ENCODE data around the gene TMEM187.

Gene TMEM187

DNA sequence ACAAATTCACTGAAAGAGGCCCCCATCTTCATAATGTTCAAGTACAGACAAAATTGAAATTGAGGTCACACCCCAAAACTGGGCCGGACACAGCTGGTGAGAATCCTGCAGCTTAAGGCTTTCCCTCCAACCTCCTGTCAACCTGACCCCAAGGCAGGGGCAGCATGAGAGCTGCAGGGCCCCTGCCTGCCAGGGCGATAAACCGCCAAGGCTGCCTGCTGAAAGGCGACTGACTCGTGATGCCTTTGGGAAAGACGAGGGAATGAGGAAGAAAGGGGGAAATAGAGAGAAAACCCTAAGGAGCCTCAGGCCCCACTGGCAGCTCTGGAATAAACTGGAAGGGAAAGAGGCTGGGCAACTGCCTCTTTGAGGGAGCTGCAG, 54.5 kb downstream of the TMEM187 start:
- no peak overlapping the region for H3K27ac ChIP-seq (ENCODE audit: low read depth, low read length)
- WGBS (ENCODE audit: extremely low coverage, insufficient coverage, low lambda C conversion rate) = no CpG with 5 or more reads among the region's 6 CpGs
- H3K56ac ChIP-seq (ENCODE audit: low read length) = no peak overlapping the region
- no peak overlapping the region for H4K5ac ChIP-seq (ENCODE audit: low read length)
- H3K27me3 ChIP-seq (ENCODE audit: insufficient read depth, low read length, poor library complexity) = no peaks in the 10 kb centered on the region
- no peak overlapping the region for H3K23ac ChIP-seq (ENCODE audit: low read length)
- H3K4me3 ChIP-seq (ENCODE audit: low read length) = no peak overlapping the region
- no peak overlapping the region for H3K9ac ChIP-seq (ENCODE audit: low read length)
- DNase-seq = no peak
- H3K79me1 ChIP-seq (ENCODE audit: low read length) = no peaks in the 10 kb centered on the region
- no peak overlapping the region for H3K4me2 ChIP-seq (ENCODE audit: low read length)
- no peak overlapping the region for H2BK120ac ChIP-seq (ENCODE audit: low read depth, low read length)
- no peak overlapping the region for H3K4ac ChIP-seq (ENCODE audit: low read depth, low read length)
- no peak overlapping the region for H4K8ac ChIP-seq (ENCODE audit: low read depth, low read length)
- H3K4me1 ChIP-seq (ENCODE audit: control insufficient read depth, low read depth, low read length) = no peaks in the 10 kb centered on the region
- H3K79me2 ChIP-seq (ENCODE audit: control insufficient read depth, insufficient read depth, low read length) = no peaks in the 10 kb centered on the region
- no peak overlapping the region for H3K18ac ChIP-seq (ENCODE audit: low read length)
- no peaks in the 10 kb centered on the region for H3K36me3 ChIP-seq (ENCODE audit: control insufficient read depth, insufficient read depth, low read length)
- no peak overlapping the region for H2AK5ac ChIP-seq (ENCODE audit: low read length)
- no peak overlapping the region for H2BK15ac ChIP-seq (replicated peaks; ENCODE audit: low read depth)
- no peak overlapping the region for H2BK5ac ChIP-seq (ENCODE audit: low read length)

DNA sequence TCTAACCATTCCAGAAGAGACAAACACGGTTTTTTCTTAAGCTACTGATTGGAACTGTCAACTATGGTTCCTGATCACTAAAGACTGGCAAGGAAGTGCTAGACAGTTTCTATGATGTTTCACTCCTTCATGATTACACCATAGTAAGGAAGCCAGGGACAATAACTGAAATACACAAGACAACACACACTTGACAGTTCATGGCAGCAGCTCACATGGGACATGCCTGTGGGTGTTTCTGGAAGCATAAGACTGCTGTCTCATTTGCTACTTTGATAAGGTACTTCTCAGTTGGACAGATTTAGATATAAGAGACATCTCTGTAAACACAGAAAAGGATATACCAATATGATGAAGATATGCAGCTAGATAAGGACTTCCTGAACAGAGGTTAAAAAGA, 55.4 kb downstream of the TMEM187 start:
- Histone ChIP-seq H3K4me2 (ENCODE audit: low read length) (no peak overlapping the region), H3K36me3 (ENCODE audit: control insufficient read depth, insufficient read depth, low read length) (no peaks in the 10 kb centered on the region), H2BK15ac (replicated peaks; ENCODE audit: low read depth) (no peak overlapping the region), H3K79me2 (ENCODE audit: control insufficient read depth, insufficient read depth, low read length) (no peaks in the 10 kb centered on the region), H2AK5ac (ENCODE audit: low read length) (no peak overlapping the region), H3K9ac (ENCODE audit: low read length) (no peak overlapping the region), H4K8ac (ENCODE audit: low read depth, low read length) (no peak overlapping the region), H2BK120ac (ENCODE audit: low read depth, low read length) (no peak overlapping the region), H3K27ac (ENCODE audit: low read depth, low read length) (no peak overlapping the region), H3K56ac (ENCODE audit: low read length) (no peak overlapping the region), H3K23ac (ENCODE audit: low read length) (no peak overlapping the region), H3K4me1 (ENCODE audit: control insufficient read depth, low read depth, low read length) (no peaks in the 10 kb centered on the region), H3K4me3 (ENCODE audit: low read length) (no peak overlapping the region), H3K4ac (ENCODE audit: low read depth, low read length) (no peak overlapping the region), H4K5ac (ENCODE audit: low read length) (no peak overlapping the region), H2BK5ac (ENCODE audit: low read length) (no peak overlapping the region), H3K79me1 (ENCODE audit: low read length) (no peaks in the 10 kb centered on the region), H3K18ac (ENCODE audit: low read length) (no peak overlapping the region), H3K27me3 (ENCODE audit: insufficient read depth, low read length, poor library complexity) (no peaks in the 10 kb centered on the region)
- no peak for DNase-seq
- WGBS (ENCODE audit: extremely low coverage, insufficient coverage, low lambda C conversion rate) = no CpG with 5 or more reads among the region's 1 CpG

DNA sequence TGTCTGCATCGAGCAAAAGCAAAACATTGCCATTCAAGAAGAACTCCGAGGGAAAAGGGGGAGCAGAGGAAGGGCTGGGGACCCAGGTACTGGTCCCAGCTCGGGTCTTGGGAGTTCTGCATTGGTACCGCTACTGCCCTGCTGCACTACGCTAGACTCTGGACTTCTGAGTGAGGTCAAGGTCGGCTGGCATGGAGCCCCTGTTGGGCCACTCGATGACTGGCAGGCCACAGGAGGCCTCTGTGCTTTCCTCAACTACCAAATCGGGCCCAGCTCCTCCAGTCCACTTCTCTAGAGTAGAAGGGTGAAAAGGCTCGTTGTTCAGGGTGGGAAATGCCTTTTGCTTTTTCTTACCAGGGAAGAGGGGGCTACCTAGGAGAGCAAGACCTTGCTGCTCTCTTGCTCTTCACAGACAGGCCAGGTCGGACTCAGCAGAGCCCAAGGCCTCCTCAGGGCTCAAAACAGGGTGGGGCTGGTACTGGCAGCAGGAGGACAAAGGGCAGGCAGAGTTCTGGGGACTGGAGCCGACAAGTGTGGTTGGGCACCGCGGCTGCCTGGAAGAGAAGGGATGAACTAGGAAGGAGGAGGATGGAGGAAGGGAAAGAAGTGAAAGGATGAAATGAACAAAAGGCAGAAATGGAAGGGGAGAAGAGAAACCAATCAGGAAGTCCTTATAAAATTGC, 56.1 kb downstream of the TMEM187 start:
- Histone ChIP-seq H4K8ac (ENCODE audit: low read depth, low read length) (no peak overlapping the region), H2AK5ac (ENCODE audit: low read length) (no peak overlapping the region), H4K5ac (ENCODE audit: low read length) (no peak overlapping the region), H3K4ac (ENCODE audit: low read depth, low read length) (no peak overlapping the region), H3K56ac (ENCODE audit: low read length) (no peak overlapping the region), H3K27ac (ENCODE audit: low read depth, low read length) (no peak overlapping the region), H2BK15ac (replicated peaks; ENCODE audit: low read depth) (no peak overlapping the region), H3K4me1 (ENCODE audit: control insufficient read depth, low read depth, low read length) (no peaks in the 10 kb centered on the region), H3K79me1 (ENCODE audit: low read length) (no peaks in the 10 kb centered on the region), H3K9ac (ENCODE audit: low read length) (no peak overlapping the region), H3K36me3 (ENCODE audit: control insufficient read depth, insufficient read depth, low read length) (no peaks in the 10 kb centered on the region), H2BK120ac (ENCODE audit: low read depth, low read length) (no peak overlapping the region), H3K4me3 (ENCODE audit: low read length) (no peak overlapping the region), H2BK5ac (ENCODE audit: low read length) (no peak overlapping the region), H3K23ac (ENCODE audit: low read length) (no peak overlapping the region), H3K79me2 (ENCODE audit: control insufficient read depth, insufficient read depth, low read length) (no peaks in the 10 kb centered on the region), H3K18ac (ENCODE audit: low read length) (no peak overlapping the region), H3K27me3 (ENCODE audit: insufficient read depth, low read length, poor library complexity) (no peaks in the 10 kb centered on the region), H3K4me2 (ENCODE audit: low read length) (no peak overlapping the region)
- DNase-seq = no peak
- WGBS (ENCODE audit: extremely low coverage, insufficient coverage, low lambda C conversion rate) = no CpG with 5 or more reads among the region's 13 CpGs

DNA sequence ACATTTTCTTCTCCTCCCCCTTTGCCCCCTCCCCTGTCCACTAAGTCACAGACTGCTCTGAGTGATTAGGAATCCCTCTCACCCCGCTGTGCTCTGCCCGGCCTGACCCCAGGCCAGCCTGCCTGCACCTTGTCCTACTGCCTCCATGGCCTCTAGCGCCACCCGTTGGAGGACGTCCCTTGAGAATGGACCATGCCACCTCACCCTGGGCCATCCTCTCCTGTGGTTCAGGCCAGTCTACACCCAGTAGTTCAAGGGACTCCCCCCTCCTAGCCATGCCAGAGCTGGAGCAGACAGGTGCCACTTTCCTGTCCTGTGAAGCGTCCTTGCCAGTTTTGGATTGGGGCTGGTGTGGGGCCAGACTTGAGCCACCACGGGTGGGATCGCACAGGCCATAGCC, 56.9 kb downstream of the TMEM187 start:
- Histone ChIP-seq H3K4me3 (ENCODE audit: low read length) (no peak overlapping the region), H3K4ac (ENCODE audit: low read depth, low read length) (no peak overlapping the region), H2BK15ac (replicated peaks; ENCODE audit: low read depth) (no peak overlapping the region), H2AK5ac (ENCODE audit: low read length) (no peak overlapping the region), H3K4me1 (ENCODE audit: control insufficient read depth, low read depth, low read length) (no peaks in the 10 kb centered on the region), H3K23ac (ENCODE audit: low read length) (no peak overlapping the region), H3K4me2 (ENCODE audit: low read length) (no peak overlapping the region), H2BK120ac (ENCODE audit: low read depth, low read length) (no peak overlapping the region), H3K36me3 (ENCODE audit: control insufficient read depth, insufficient read depth, low read length) (no peaks in the 10 kb centered on the region), H3K79me2 (ENCODE audit: control insufficient read depth, insufficient read depth, low read length) (no peaks in the 10 kb centered on the region), H3K56ac (ENCODE audit: low read length) (no peak overlapping the region), H3K18ac (ENCODE audit: low read length) (no peak overlapping the region), H3K27me3 (ENCODE audit: insufficient read depth, low read length, poor library complexity) (no peaks in the 10 kb centered on the region), H3K9ac (ENCODE audit: low read length) (no peak overlapping the region), H3K27ac (ENCODE audit: low read depth, low read length) (no peak overlapping the region), H4K5ac (ENCODE audit: low read length) (no peak overlapping the region), H2BK5ac (ENCODE audit: low read length) (no peak overlapping the region), H4K8ac (ENCODE audit: low read depth, low read length) (no peak overlapping the region), H3K79me1 (ENCODE audit: low read length) (no peaks in the 10 kb centered on the region)
- WGBS (ENCODE audit: extremely low coverage, insufficient coverage, low lambda C conversion rate) = no CpG with 5 or more reads among the region's 8 CpGs
- DNase-seq = no peak

DNA sequence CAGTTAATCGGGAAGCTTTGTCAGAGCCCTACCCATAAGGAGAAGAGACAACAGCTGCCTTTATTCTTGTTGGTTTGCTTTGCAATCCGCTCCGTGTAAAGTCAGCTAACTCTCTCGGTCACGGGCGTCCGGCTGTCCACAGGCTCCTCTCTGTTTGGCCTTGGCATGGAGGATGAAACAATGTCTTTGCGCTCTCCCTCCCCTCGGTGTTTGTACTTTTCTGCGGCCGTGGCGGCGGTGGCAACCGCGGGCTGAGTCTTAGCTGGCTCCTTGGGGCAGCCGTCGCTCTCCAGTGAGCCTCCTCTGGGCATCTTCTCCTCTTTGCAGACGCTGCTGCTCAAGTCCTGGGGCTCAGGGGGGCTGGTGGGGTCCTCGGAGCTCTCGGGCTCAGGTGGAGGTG, 57.7 kb downstream of the TMEM187 start:
- no peak for DNase-seq
- WGBS (ENCODE audit: extremely low coverage, insufficient coverage, low lambda C conversion rate) = no CpG with 5 or more reads among the region's 20 CpGs
- Histone ChIP-seq H3K18ac (ENCODE audit: low read length) (no peak overlapping the region), H3K9ac (ENCODE audit: low read length) (no peak overlapping the region), H3K4ac (ENCODE audit: low read depth, low read length) (no peak overlapping the region), H3K79me2 (ENCODE audit: control insufficient read depth, insufficient read depth, low read length) (no peaks in the 10 kb centered on the region), H3K56ac (ENCODE audit: low read length) (no peak overlapping the region), H4K5ac (ENCODE audit: low read length) (no peak overlapping the region), H2BK120ac (ENCODE audit: low read depth, low read length) (no peak overlapping the region), H3K4me2 (ENCODE audit: low read length) (no peak overlapping the region), H3K4me1 (ENCODE audit: control insufficient read depth, low read depth, low read length) (no peaks in the 10 kb centered on the region), H3K23ac (ENCODE audit: low read length) (no peak overlapping the region), H3K27ac (ENCODE audit: low read depth, low read length) (no peak overlapping the region), H3K79me1 (ENCODE audit: low read length) (no peaks in the 10 kb centered on the region), H2BK5ac (ENCODE audit: low read length) (no peak overlapping the region), H3K36me3 (ENCODE audit: control insufficient read depth, insufficient read depth, low read length) (no peaks in the 10 kb centered on the region), H2BK15ac (replicated peaks; ENCODE audit: low read depth) (no peak overlapping the region), H4K8ac (ENCODE audit: low read depth, low read length) (no peak overlapping the region), H3K27me3 (ENCODE audit: insufficient read depth, low read length, poor library complexity) (no peaks in the 10 kb centered on the region), H2AK5ac (ENCODE audit: low read length) (no peak overlapping the region), H3K4me3 (ENCODE audit: low read length) (no peak overlapping the region)

DNA sequence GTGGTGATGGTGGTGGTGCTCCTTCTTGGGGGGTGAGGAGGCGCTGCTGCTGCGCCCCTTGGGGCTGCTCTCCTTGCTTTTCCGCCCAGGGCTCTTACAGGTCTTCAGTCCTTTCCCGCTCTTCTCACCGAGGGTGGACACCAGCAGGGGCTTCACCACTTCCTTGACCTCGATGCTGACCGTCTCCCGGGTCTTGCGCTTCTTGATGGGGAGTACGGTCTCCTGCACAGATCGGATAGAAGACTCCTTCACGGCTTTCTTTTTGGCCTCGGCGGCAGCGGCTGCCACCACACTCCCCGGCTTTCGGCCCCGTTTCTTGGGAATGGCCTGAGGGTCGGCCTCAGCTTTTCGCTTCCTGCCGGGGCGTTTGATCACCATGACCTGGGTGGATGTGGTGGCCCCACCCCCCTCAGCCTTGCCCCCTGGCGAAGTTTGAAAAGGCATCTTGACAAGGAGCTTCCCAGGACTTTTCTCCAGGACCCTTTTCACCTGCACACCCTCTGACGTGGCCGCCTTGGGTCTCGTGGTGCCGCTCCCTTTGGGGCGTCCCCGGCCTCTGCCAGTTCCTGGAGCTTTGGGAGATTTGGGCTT, 58.3 kb downstream of the TMEM187 start:
- Histone ChIP-seq H3K56ac (ENCODE audit: low read length) (no peak overlapping the region), H4K5ac (ENCODE audit: low read length) (no peak overlapping the region), H3K79me2 (ENCODE audit: control insufficient read depth, insufficient read depth, low read length) (no peaks in the 10 kb centered on the region), H3K4me1 (ENCODE audit: control insufficient read depth, low read depth, low read length) (no peaks in the 10 kb centered on the region), H3K79me1 (ENCODE audit: low read length) (no peaks in the 10 kb centered on the region), H3K27ac (ENCODE audit: low read depth, low read length) (no peak overlapping the region), H4K8ac (ENCODE audit: low read depth, low read length) (no peak overlapping the region), H2BK120ac (ENCODE audit: low read depth, low read length) (no peak overlapping the region), H3K4ac (ENCODE audit: low read depth, low read length) (no peak overlapping the region), H3K27me3 (ENCODE audit: insufficient read depth, low read length, poor library complexity) (no peaks in the 10 kb centered on the region), H3K4me2 (ENCODE audit: low read length) (no peak overlapping the region), H2BK5ac (ENCODE audit: low read length) (no peak overlapping the region), H3K4me3 (ENCODE audit: low read length) (no peak overlapping the region), H3K18ac (ENCODE audit: low read length) (no peak overlapping the region), H2BK15ac (replicated peaks; ENCODE audit: low read depth) (no peak overlapping the region), H3K36me3 (ENCODE audit: control insufficient read depth, insufficient read depth, low read length) (no peaks in the 10 kb centered on the region), H3K23ac (ENCODE audit: low read length) (no peak overlapping the region), H3K9ac (ENCODE audit: low read length) (no peak overlapping the region), H2AK5ac (ENCODE audit: low read length) (no peak overlapping the region)
- DNase-seq = no peak
- no CpG with 5 or more reads among the region's 29 CpGs for WGBS (ENCODE audit: extremely low coverage, insufficient coverage, low lambda C conversion rate)

All from mesendoderm (in vitro differentiated cells).